GM23248 (cell line): ENCODE results near the gene WNT16.

Source experiments
- EZH2 ChIP-seq: fragments of 200-600 bp; sonication (generic); IDR thresholded peaks from 2 replicates; pipeline ENCODE4 v1.6.1; 2018; ENCODE audit warnings: antibody characterized with exemption, mild to moderate bottlenecking; ENCODE audit not compliant: insufficient read depth, poor library complexity, severe bottlenecking
- EZH2phosphoT487 ChIP-seq: fragments of 200-600 bp; sonication (generic); IDR thresholded peaks from 2 replicates; pipeline ENCODE4 v1.6.1; 2018; ENCODE audit warnings: antibody characterized with exemption, moderate library complexity, mild to moderate bottlenecking, low read depth; ENCODE audit not compliant: insufficient read depth

DNA sequence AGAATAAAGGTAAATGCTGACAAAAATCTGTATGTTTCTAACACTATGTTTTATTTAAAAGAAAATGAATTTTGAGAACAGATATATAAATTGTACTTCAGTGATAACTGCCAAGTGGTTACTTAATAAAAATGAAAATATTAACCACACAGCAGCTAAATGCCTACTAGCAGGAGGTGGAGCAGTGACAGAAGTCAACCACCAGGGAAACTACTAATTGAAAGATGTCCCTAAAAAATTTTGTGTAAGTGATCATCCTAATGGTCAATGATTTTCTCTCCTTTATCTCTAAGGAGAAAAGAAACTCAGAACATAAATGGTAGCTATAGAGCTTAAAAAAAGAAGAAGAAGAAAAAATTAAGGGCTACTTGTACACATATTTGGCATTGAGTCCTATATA is 22.9 kb downstream of the WNT16 start:
- TF ChIP-seq EZH2phosphoT487 (no peak), EZH2 (no peak)
